ENCODE data around the gene POU1F1.

- no peak for TF ChIP-seq EZH2 (IDR thresholded peaks at IDR 0.05; ENCODE audit: borderline replicate concordance, low read length)
- TF ChIP-seq CTCF (conservative IDR thresholded peaks at IDR 0.05 in 1 of 2, IDR thresholded peaks at IDR 0.05 in 1 of 2; ENCODE audit: extremely low read depth in 1 of 2, insufficient read depth in 1 of 2, low read depth in 1 of 2, low read length in 2 of 2), result no peak
Observed at GRCh38 chr3:87218560-87218959, 57.8 kb downstream of the POU1F1 start.
